ENCODE data around the gene CCBE1. TPM values are rescaled to one million over a fixed set of nuclear protein-coding genes. Genes with fewer than 3 reads are reported as not detected.

Gene CCBE1
- polyA plus RNA-seq, 1 of the 3 experiments (the other 2 are of a cell fraction): 5.0 TPM

DNA sequence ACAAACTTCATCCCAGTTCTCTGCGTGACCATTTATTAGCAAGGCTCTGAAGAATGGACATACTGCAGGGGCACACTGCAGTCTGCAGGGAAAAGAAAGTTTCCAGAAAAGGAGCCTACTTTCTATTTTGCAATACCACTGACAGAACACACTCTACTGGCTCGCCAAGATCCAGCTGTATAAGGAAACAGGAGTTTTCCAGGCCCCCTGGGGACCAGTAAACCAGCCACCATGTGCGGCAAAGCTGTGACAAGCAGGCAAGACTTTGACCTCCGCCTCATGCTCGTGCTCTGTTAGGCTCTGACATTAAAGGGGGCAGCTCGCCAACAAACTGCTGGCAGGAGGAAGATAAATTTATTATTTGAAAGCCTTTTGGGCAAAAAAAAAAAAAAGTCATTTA is 67.3 kb downstream of the CCBE1 start (continued):
- TF ChIP-seq, protein P1, sequence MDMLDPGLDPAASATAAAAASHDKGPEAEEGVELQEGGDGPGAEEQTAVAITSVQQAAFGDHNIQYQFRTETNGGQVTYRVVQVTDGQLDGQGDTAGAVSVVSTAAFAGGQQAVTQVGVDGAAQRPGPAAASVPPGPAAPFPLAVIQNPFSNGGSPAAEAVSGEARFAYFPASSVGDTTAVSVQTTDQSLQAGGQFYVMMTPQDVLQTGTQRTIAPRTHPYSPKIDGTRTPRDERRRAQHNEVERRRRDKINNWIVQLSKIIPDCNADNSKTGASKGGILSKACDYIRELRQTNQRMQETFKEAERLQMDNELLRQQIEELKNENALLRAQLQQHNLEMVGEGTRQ (IDR thresholded peaks at IDR 0.05; ENCODE audit: borderline replicate concordance, low read depth, low read length): no peak

DNA sequence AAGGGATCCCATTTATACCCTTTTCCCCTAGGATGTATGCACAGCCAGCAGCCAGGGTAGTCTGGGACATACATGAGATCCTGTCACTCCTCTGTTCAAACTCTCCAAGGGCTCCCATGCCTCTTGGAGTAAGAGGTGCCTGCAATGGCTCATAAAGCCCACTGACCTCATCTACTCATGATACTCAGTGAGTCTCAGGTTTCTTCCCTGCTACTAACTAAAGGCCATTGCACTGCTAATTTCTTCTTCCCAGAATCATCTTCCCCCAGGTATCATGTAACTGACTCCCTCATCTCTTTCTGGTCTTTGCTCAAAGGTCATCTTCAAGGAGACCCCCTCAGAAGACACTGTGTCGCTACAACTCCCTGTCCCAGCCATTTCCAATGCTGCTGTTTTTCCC is 68.2 kb downstream of the CCBE1 start:
- no peak for TF ChIP-seq NRF1 (IDR thresholded peaks at IDR 0.05; ENCODE audit: low read depth, low read length)
- TF ChIP-seq, protein P2, sequence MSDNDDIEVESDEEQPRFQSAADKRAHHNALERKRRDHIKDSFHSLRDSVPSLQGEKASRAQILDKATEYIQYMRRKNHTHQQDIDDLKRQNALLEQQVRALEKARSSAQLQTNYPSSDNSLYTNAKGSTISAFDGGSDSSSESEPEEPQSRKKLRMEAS (IDR thresholded peaks at IDR 0.05; ENCODE audit: low read depth): no peak
- no peak for TF ChIP-seq TAF1 (IDR thresholded peaks at IDR 0.05; ENCODE audit: borderline replicate concordance, low read depth, low read length)
- TF ChIP-seq RCOR1 (IDR thresholded peaks at IDR 0.05; ENCODE audit: low read length): no peak
- Histone ChIP-seq H3K9me2 (no peaks in the 10 kb centered on the region), H4K20me1 (ENCODE audit: insufficient read depth) (no peaks in the 10 kb centered on the region), H3K27ac (ENCODE audit: low read depth in 2 of 2, low read length in 1 of 2) (no peak overlapping the region), H2AFZ (ENCODE audit: low read depth) (no peak overlapping the region), H3K27me3 (ENCODE audit: insufficient read depth) (no peaks in the 10 kb centered on the region), H3K9me3 (no peaks in the 10 kb centered on the region), H3K4me3 (ENCODE audit: low read depth in 2 of 2, low read length in 1 of 2) (no peak overlapping the region), H3K36me3 (replicated peaks in 1 of 2; ENCODE audit: control insufficient read depth in 1 of 2, insufficient read depth in 2 of 2, low read length in 1 of 2) (no peaks in the 10 kb centered on the region), H3K9ac (no peak overlapping the region), H3F3A (replicated peaks; ENCODE audit: insufficient read depth) (no peaks in the 10 kb centered on the region), H3K4me2 (no peak overlapping the region), H3K79me2 (ENCODE audit: insufficient read depth) (peaks cover 5% of the 10 kb centered on the region), H3K4me1 (ENCODE audit: control insufficient read depth in 1 of 2, insufficient read depth in 2 of 2, low read depth in 1 of 2, low read length in 1 of 2) (peaks cover 0 to 4% of the 10 kb centered on the region in 2 experiments; a peak in 2 of 4 replicates)
- ChIA-PET POLR2A (no interaction called here), CTCF (interaction anchor here (1.3 to 3.5 kb wide), 3 partner anchors 68 to 194 kb away, joined by 3 to 33 read pairs (median 5); partner anchors contain the start of gene CCBE1)
- WGBS (ENCODE audit: low lambda C conversion rate): 88% methylated on average over 1 of the region's 1 CpG
- no peak for DNase-seq

DNA sequence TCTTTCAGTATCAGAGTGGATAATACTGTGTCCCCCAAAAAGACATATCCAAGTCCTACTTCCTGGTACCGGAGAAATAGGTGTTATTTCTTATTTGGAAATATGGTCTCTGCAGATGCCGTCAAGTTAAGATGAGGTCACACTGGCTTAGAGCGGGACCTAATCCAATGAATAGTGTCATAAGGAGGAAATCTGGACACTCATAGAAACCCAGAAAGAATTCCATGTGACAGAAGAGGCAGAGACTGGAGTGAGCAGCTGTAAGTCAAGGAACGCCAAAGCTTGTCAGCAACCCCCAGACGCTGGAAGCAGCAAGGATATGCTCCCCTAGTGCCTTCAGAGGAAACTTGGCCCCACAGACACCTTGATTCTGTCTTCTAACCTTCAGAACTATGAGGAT is 69.8 kb downstream of the CCBE1 start:
- DNase-seq: no peak
- H3K27me3 ChIP-seq (ENCODE audit: insufficient read depth): no peaks in the 10 kb centered on the region
- ChIA-PET CTCF (interaction anchor here (1.4 to 1.6 kb wide), 3 partner anchors 70 to 196 kb away, joined by 3 to 7 read pairs (median 3); partner anchors contain the start of gene CCBE1), POLR2A (no interaction called here)
- no peaks in the 10 kb centered on the region for H3F3A ChIP-seq (replicated peaks; ENCODE audit: insufficient read depth)
- no peaks in the 10 kb centered on the region for H3K36me3 ChIP-seq (replicated peaks in 1 of 2; ENCODE audit: control insufficient read depth in 1 of 2, insufficient read depth in 2 of 2, low read length in 1 of 2)
- no peak overlapping the region for H3K27ac ChIP-seq (ENCODE audit: low read depth in 2 of 2, low read length in 1 of 2)
- H3K4me2 ChIP-seq: no peak overlapping the region
- WGBS (ENCODE audit: low lambda C conversion rate): 93% methylated on average over 4 of the region's 5 CpGs
- H3K79me2 ChIP-seq (ENCODE audit: insufficient read depth): no peaks in the 10 kb centered on the region; the same call in 1 of the 2 replicates
- peaks cover 0 to 4% of the 10 kb centered on the region in 2 experiments; a peak in 2 of 4 replicates for H3K4me1 ChIP-seq (ENCODE audit: control insufficient read depth in 1 of 2, insufficient read depth in 2 of 2, low read depth in 1 of 2, low read length in 1 of 2)
- H3K4me3 ChIP-seq (ENCODE audit: low read depth in 2 of 2, low read length in 1 of 2): no peak overlapping the region
- H3K9me2 ChIP-seq: no peaks in the 10 kb centered on the region
- TF ChIP-seq, protein P3, sequence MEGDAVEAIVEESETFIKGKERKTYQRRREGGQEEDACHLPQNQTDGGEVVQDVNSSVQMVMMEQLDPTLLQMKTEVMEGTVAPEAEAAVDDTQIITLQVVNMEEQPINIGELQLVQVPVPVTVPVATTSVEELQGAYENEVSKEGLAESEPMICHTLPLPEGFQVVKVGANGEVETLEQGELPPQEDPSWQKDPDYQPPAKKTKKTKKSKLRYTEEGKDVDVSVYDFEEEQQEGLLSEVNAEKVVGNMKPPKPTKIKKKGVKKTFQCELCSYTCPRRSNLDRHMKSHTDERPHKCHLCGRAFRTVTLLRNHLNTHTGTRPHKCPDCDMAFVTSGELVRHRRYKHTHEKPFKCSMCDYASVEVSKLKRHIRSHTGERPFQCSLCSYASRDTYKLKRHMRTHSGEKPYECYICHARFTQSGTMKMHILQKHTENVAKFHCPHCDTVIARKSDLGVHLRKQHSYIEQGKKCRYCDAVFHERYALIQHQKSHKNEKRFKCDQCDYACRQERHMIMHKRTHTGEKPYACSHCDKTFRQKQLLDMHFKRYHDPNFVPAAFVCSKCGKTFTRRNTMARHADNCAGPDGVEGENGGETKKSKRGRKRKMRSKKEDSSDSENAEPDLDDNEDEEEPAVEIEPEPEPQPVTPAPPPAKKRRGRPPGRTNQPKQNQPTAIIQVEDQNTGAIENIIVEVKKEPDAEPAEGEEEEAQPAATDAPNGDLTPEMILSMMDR (IDR thresholded peaks at IDR 0.05): no peak
- TF ChIP-seq, protein P4, sequence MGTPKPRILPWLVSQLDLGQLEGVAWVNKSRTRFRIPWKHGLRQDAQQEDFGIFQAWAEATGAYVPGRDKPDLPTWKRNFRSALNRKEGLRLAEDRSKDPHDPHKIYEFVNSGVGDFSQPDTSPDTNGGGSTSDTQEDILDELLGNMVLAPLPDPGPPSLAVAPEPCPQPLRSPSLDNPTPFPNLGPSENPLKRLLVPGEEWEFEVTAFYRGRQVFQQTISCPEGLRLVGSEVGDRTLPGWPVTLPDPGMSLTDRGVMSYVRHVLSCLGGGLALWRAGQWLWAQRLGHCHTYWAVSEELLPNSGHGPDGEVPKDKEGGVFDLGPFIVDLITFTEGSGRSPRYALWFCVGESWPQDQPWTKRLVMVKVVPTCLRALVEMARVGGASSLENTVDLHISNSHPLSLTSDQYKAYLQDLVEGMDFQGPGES (IDR thresholded peaks at IDR 0.05; ENCODE audit: low read depth, low read length): no peak
- TF ChIP-seq SIN3A (IDR thresholded peaks at IDR 0.05; ENCODE audit: borderline replicate concordance, low read depth, low read length) (no peak), MXI1 (IDR thresholded peaks at IDR 0.05; ENCODE audit: low read depth, low read length) (no peak), FOSL2 (IDR thresholded peaks at IDR 0.05; ENCODE audit: borderline replicate concordance, low read depth) (no peak), GABPA (IDR thresholded peaks at IDR 0.05; ENCODE audit: low read depth) (no peak)
- TF ChIP-seq, protein P5, sequence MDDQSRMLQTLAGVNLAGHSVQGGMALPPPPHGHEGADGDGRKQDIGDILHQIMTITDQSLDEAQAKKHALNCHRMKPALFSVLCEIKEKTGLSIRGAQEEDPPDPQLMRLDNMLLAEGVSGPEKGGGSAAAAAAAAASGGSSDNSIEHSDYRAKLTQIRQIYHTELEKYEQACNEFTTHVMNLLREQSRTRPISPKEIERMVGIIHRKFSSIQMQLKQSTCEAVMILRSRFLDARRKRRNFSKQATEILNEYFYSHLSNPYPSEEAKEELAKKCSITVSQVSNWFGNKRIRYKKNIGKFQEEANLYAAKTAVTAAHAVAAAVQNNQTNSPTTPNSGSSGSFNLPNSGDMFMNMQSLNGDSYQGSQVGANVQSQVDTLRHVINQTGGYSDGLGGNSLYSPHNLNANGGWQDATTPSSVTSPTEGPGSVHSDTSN (IDR thresholded peaks at IDR 0.05): no peak
- H2AFZ ChIP-seq (ENCODE audit: low read depth): no peak overlapping the region
- H3K9me3 ChIP-seq: no peaks in the 10 kb centered on the region
- H3K9ac ChIP-seq: no peak overlapping the region
- no peaks in the 10 kb centered on the region for H4K20me1 ChIP-seq (ENCODE audit: insufficient read depth)
